A549 treated with CpdA at 1 μM for 4 hours (cell line): ENCODE results near the gene GTSE1. TPM values are rescaled to one million over a fixed set of nuclear protein-coding genes. Genes with fewer than 3 reads are reported as not detected.

Source experiments
- total RNA-seq: library from RNA; stranded (reverse); fragments of 200-300 nt; extraction: Qiagen RNA extraction; gene quantifications from 5 replicates; pipeline ENCODE4 v1.2.3, GENCODE V29; 2022; ENCODE audit warnings: low read depth

GTSE1 gene
- total RNA-seq, result 28.8 to 34.6 TPM (median 32.0 TPM) in 5 replicates

GRCh38 chr22:46296257-46297150 is at the start of gene GTSE1:
Gene GTSE1 (plus strand): TSS chr22:46296870. CDS start chr22:46297401, 531 bp downstream.

GRCh38 chr22:46250035-46250782 is 46.5 kb upstream of the GTSE1 start, which contains the start of gene CDPF1:
Gene CDPF1 (minus strand): TSS chr22:46250293. CDS start chr22:46248284, 2,009 bp downstream.

GRCh38 chr22:46263216-46263590 is 33.5 kb upstream of the GTSE1 start, which contains the start of gene PKDREJ:
Gene PKDREJ (minus strand): TSS chr22:46263343. CDS start chr22:46263322, 21 bp downstream.

GRCh38 chr22:46267431-46268279 is 29.0 kb upstream of the GTSE1 start, which contains the start of gene TTC38:
Gene TTC38 (plus strand): TSS chr22:46268008. CDS start chr22:46268040, 32 bp downstream.

GRCh38 chr22:46335201-46336118 is 38.8 kb downstream of the GTSE1 start, which contains the start of gene TRMU:
Gene TRMU (plus strand): TSS chr22:46335714. CDS start chr22:46335765, 51 bp downstream.

Other genes starting within 250 kb of the GTSE1 start
- gene PPARA, start 146.3 kb upstream of the GTSE1 start, total RNA-seq, result 0.77 to 1.7 TPM (median 1.2 TPM) in 5 replicates
- gene CDPF1, start 46.6 kb upstream of the GTSE1 start, total RNA-seq, result 8.7 to 11.5 TPM (median 10.3 TPM) in 5 replicates
- gene PKDREJ, start 33.5 kb upstream of the GTSE1 start, total RNA-seq, result not detected in 5 replicates
- 10.9 to 16.1 TPM (median 12.4 TPM) in 5 replicates for gene TTC38, start 28.9 kb upstream of the GTSE1 start, total RNA-seq
- 36.7 to 44.6 TPM (median 42.2 TPM) in 5 replicates for gene TRMU, start 38.8 kb downstream of the GTSE1 start, total RNA-seq
- gene CELSR1, start 240.8 kb downstream of the GTSE1 start, total RNA-seq, result 23.2 to 26.2 TPM (median 25.6 TPM) in 5 replicates